ENCODE measurements around the gene SCYL3. TPM values are rescaled to one million over a fixed set of nuclear protein-coding genes. Genes with fewer than 3 reads are reported as not detected.

SCYL3 gene
- total RNA-seq, 1 donor from 2014 or later = 5.4 TPM

DNA sequence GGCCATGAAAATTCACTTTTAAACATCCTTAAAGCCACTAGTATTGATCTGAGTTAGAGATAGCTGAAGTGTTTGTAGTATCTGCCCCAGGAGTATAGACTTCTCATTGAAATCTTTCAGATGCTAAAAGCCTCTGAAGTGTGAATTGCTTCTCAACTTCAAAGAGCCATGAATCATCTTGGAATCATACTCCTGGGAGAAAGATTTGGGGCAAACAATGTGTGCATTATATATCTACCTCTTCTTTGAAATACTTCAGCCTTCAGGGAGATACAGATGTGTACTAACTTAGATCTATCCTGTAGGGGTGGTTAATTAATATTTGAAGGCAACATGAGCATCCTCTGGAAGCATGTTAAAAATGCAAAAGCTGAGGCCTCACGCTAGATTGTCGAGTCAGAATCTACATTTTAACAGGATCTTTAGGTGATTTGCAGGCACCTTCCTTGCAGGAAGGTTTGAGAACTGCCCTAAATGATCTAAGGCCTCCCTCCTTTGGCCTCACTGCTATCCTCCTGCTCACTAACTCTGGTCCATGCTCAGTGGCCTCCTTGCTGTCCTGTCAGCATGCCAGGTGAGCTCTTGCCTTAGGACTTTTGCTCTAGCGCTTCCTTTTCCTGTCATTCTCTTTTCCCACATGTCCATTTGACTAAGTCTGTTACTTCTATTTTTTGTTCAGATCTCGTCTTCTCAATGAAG, 6.0 kb upstream of the SCYL3 start:
- DNase-seq (ENCODE audit: low read depth) = no peak

DNA sequence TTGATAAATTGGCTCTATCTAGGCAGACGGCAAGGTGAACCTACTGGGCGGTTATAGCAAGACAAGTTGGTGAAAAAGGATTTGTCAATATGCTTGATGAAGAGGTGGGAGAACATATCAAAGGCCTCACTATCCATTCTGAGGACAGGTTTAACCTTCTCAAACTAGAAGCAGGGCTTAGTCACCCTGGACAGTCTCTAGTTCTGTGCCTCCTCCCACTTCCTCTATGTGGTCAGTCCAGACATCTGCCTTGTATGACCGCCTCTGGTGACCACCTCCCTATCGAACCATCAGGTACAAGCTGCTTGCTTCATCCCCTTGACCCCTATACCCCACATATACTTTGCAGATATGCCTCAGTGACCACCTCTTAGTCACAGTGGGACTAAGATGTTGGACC, 2.3 kb upstream of the SCYL3 start:
- DNase-seq (ENCODE audit: low read depth) = no peak

DNA sequence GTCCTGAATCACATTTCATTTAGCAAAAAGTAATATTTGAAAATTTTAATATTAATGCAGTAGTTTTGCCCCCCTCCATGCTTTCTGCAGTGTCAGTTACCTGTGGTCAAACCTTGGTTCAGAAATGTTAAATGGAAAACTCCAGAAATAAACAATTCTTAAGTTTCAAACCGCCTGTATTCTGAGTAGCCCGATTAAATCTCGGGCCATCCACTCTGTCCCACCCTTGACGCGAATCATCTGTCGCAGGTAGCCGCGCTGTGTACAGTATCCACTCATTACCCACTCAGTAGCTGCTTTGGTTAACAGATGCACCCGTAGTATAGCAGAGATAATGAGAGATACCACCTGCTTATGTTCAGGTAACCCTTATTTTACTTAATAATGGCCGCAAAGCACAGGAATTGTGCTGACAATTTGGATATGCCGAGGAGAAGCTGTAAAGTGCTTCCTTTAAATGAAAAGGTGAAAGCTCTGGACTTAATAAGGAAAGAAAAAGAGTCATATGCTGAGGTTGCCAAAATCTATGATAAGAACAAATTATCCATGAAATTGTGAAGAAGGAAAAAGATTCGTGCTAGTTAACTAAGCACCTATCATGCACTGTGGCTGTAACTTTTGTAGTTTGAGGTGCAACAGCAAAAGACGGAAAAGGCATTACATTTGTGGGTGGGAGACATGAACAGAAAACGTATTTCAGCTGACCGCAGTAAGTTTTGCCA, 889 bp upstream of the SCYL3 start:
- no peak for DNase-seq (ENCODE audit: low read depth)

DNA sequence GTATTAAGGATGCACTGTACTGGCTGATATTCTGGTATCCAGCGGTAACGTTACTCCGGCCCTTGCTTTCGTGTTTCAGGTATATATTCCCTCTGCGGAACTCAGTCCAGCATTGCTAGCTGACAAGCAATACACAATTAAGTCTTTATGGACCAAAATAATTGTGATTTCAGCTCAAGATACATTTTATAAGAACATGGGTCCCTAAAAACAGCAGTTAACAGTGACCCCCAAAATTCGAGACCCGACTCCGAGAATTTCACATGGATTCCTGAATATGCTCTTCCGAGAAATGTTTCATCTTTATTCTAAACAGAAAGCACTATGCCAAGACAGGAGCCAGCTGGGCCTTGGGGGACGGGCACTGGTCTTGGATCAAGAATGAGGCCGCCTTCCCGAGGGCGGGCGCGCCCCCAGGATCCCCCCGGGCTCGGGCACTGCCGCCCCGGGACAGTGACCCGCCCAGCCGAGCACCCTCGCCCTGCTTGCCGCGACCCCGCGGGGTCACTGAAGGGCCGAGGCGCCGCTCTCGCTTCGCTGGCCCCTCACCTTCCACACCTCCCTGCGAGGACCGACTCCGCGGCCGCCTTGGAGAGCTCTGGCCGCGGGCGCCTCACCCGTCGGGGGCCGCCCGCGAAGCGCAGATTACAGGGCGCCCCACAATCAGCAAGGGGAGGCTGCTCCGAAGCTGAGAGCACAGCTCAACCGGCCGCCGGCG, 610 bp downstream of the SCYL3 start:
- DNase-seq (ENCODE audit: low read depth) = no peak

DNA sequence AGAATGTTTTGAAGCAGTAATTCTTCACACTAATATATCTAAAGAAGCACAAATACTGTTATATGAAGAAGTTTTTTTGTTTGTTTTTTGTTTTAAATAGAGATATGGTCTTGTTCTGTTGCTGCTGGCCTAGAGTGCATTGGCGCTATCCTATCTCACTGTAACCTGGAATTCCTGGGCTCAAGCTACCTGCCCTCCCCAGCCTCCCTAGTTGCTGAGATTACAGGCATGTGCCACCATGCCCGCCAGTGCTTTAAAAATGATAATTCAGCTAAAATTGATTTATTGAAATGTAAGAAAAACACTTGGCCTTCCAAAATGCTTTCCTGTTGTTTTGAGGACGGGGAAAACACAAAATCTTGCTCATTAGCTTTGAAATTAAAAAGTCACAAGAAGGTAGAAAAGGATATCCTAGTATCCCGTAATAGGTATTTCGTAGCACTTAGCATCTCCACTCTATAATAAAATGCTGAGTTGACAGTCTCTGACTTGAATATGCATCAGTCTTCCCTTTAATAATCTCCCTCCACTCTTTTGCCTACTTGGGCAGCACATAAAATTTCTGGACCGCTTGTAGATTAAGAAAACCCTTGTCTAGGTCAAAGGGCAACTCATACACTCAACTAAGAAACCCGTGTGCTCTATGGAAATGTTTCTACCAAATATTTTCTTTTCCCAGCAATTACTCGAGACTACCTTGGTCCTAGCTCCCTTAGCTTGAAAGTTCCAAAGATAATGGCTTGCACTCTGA, 1.3 kb downstream of the SCYL3 start:
- no peak for DNase-seq (ENCODE audit: low read depth)

DNA sequence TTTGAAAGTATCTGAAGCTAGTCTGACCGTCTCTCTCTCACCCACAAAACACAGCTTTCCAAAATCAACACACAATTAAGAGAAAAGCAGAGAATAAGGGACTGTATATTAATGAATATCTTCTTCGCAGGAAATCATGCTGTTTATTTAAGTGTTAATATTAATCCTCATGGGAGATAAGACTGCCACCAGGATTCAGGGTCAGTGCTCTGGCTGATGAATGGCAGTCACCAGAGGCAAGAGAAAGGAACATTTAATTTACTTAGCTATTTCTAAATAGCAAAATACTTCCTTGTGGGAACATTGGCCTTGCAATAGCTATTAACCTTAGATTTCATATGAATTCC, 2.2 kb downstream of the SCYL3 start:
- DNase-seq (ENCODE audit: low read depth) = no peak

DNA sequence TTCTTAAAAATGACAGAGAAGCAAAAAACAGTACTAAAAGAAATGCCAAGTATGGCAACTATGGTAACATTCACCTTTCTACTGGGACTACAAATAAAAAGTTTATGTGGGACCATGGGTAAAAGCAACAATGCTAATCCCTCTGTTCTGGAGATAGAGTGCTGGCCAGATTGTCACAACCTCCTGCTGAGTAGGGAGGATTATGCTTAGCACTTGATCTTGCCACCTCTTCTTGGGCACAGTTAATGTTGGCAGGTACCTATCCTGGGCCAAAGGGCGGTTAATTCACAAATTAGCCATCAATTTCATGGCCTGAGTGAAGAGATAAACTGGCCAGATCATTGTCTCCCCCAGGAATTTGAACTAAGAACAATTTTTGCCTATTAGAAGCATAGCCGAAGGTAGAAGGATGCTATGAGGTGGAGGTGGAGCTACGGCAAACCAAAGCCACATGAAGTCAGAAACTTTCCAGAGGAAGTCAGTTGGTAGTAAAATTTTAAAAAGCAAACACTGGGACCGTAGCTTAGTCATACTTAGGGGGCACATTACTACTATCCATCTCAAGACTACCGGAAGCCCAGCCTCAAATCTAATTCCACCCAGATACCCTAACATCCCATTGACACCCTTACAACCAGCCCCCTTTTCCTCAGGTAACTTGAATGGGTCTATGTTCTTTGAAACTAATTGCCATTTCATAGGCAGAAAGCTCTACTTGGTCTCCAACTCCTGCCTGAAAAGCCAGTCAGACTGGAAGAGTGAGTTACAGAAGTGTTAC, 2.7 kb downstream of the SCYL3 start:
- no peak for DNase-seq (ENCODE audit: low read depth)

DNA sequence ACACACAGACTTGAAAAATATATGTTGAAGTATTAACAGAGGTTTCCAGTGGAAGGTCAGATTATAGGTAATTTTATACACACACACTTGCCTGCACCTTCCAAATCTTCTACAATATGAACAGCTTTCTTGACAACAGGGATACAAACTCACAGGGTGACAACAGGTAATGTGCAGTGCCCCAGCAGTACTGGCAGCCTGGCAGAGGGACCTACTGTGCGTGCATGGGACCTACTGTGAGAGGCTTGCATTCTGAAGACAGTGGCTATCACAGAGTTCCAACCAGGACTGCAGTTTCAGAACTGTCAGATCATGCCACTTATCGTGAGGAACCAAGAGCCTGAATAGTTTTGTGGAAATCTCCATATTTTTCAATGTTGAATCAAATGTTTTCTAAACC, 3.8 kb downstream of the SCYL3 start:
- no peak for DNase-seq (ENCODE audit: low read depth)

DNA sequence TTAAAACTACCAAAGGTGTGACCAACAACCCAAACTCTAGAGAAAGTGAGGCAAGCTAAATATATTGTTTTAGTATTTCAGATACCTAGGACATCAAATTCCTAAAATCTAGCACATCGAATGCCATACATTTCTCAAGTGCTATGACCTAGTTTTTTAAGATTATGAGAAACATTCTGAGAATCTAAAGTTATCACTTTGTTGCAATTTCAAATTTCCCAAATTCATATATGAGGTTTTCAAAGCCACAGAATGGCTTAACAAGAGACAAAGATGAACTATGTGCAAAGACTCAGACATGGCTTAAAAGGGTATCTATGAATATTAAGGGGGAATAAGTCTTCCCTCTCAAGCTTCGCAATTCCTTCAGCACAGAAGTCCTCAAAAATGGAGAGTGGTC, 6.8 kb downstream of the SCYL3 start:
- no peak for DNase-seq (ENCODE audit: low read depth)

DNA sequence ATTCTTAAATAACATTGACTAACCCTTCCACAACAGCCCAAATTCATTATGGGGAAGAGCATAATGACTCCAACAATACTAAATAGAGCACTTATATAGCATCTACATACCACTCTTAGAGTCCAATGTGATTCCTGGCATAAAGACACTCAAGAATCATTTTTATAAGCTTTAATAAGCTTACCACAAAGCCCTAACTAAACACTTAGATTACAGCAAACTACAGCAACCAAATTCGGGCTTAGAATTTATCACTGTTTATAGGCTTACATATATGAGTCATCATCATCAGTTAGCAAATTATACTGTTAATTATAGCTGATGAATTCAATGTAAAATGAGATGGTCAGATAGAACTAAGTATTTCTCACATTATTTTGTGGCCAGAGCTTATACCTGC, 7.3 kb downstream of the SCYL3 start:
- no peak for DNase-seq (ENCODE audit: low read depth)

DNA sequence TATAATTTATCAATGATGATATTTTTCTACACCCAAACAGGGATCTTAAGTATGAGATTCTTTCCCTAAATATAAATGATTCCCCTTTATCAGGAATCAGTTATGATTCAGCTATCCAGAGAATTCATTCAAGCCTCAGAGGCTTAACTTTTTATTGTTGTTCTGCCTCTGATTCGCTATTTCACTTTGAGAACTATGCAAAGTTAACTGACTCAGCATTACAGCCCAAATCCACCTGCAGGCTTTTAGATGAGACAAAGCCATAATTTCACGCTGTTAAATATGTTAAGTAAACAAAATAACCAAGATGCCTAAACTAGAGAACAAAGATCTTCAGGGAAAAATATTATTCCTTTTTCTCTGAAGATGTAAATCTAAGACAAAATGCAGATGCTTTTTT, 8.5 kb downstream of the SCYL3 start:
- no peak for DNase-seq (ENCODE audit: low read depth)

DNA sequence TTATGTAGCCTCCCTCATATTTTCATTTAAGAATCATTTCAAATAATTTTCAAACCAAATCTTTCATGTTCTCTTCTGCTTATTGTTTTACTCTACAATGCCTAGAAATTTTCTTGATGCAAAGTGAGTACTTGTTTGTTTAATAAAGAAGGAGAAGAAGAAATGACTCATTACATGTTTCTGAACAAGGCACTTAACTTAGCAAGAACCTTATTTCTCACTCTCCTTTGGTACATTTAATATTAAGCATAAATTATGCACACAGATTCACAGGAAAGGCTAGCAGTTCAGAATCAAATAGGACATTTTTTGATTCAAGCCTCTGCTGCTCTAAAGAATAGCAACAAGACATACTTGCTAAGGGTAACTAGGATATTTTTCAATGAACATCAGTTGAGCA, 9.1 kb downstream of the SCYL3 start:
- no peak for DNase-seq (ENCODE audit: low read depth)

DNA sequence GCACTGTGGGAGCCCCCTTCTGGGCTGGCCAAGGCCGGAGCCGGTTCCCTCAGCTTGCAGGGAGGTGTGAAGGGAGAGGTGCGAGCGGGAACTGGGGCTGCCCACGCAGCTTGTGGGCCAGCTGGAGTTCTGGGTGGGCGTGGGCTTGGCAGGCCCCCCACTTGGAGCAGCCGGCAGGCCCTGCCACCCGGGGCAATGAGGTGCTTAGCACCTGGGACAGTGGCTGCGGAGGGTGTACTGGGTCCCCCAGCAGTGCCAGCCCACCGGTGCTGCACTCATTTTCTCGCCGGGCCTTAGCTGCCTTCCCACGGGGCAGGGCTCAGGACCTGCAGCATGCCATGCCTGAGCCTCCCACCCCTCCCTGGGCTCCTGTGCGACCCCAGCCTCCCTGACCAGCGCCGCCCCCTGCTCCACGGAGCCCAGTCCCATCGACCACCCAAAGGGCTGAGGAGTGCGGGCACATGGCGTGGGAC, 11.6 kb downstream of the SCYL3 start:
- DNase-seq (ENCODE audit: low read depth) = no peak

DNA sequence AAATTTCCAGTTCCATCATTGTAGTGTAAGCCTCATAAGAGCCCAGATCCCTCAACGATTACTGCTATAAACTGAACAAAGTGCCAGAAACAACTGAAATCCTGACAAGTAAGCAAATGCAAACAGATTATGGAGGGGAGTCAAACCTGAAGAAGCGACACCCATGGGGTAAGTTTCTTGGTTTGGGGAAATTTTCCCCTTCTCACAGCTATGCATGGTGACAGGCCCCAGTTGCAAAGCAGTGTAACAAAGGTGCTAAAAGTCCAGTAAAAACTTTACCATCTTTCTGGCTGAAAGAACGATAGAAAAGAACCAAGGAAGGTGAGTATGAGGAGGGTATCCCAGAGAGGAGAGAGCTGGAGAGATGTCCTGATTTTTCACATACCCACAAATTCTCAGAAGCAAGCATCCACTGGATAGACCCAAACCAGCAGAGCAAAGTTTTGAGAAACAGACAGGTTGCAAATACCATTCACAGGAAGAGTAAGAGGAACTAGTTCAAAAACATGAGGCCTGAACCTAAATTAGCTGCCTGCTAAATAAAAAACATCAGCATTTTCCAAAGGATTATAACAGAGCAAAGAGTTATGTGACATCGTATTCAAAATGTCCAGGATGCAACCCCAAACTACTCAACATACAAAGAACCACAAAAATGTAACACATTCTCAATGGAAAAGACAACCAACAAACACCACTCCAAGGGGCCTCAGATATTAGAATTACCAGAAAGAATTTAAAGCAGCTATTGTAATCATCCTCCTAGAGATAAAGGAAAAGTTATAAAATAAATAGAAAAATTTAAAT, 14.5 kb downstream of the SCYL3 start:
- no peak for DNase-seq (ENCODE audit: low read depth)

DNA sequence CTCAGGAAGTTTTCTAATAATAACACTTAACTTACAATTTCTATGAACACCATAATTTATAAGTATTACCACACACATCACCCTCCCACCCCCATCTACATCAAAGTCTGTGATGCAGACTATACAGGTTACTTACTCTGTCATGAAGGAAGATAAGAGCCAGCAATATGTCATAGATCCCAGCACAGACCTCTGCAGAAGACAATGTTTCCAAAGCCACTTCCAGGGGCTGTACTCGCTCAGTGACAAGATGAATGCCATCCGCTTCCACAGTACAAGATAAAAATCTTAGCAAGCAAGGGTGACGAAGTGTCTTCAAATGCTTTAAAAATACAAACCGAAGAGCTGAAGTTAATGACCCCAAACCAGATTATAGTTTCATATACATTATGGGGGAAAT, 15.2 kb downstream of the SCYL3 start:
- DNase-seq (ENCODE audit: low read depth) = no peak

DNA sequence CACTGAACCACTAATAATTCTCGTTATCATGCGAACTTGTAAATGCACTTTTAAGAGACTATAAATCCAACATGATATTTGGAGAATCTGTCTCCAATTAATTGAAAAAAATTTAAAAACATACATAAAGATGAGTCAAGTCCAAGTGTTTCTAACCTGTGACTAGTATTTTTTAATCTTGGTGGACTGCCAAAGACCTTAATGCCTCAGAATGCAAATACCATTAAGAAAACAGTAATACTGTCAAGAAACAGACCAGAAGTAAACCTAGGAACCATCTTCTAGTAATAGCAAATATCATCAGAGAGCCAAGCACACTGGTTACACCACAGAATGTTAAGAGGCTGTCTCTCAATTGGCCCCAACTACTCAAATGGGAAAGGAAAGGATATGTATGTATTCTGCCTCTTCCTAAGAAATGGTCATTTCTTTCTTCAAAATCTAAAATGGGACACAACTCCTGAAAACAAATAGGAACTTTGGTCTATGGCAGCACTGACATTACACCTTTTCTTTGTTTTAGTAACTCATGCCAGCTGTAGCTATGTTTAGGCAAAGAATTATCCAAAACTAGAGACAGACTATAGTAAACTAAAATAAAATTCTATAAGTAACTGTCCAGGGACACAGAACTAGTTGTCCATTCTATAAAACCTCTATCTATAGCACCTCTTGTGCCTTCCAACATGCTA, 15.8 kb downstream of the SCYL3 start:
- DNase-seq (ENCODE audit: low read depth) = no peak

DNA sequence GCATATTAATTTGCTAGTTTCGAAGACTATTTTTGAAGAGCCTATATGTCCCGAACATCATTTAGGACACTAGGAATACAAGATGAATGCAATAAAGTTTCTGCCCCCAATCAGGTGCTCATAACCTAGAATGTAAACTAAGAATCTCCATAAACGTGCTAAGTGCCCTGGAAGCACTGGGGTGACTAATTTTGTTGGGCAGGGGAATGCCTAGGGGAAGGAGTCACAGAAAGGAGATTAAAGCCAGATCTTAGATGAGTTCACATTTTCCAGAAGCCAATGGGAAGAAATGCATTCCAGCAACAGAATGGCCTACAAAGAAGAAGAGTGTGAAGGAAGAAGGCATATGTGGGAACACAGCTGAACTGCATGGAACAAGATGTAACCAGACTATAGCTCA, 19.5 kb downstream of the SCYL3 start:
- peak; percentile 22 for DNase-seq (ENCODE audit: low read depth)

DNA sequence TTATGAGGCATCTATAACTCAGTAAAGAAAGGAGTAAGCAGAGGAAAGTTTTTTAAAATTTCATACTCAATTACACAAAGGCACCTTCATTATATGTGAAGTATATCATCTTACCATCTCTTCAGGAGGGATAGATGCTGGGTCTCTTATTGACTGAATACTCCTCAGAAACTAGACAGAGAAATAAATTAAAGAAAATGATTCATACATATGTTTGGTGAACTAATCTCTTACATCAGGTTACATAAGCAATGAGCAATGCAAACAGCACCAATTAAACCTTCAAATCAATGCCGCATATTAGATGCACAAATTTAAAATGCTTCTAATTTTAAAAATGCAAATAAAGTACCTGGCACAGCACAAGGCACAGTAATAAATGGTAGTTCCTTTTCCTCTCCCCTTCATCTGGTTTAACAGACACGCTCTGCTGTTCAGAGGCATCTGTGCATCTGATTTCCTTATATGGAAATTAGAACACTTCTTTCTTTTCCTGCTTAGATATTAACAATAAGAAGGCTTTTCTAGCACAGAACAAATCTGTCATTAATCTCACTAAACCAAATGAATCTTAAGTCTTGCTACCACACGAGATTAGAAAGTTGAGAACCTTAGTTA, 20.0 kb downstream of the SCYL3 start:
- no peak for DNase-seq (ENCODE audit: low read depth)

DNA sequence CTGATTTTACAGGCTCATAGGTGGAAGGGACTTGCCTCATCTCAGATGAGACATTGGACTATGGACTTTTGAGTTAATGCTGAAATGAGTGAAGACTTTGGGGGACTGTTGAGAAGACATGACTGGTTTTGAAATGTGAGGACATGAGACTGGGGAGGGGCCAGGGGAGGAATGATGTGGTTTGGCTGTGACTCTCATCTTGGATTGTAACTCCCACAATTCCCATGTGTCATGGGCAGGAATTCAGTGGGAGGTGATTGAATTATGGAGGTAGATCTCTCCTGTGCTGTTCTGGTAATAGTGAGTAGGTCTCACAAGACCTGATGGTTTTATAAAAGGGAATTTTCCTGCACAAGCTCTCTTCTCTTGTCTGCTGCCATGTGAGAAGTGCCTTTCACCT, 20.8 kb downstream of the SCYL3 start:
- DNase-seq (ENCODE audit: low read depth) = no peak
